HFFc6 (cell line): ENCODE results near the gene HOXB4. TPM values are rescaled to one million over a fixed set of nuclear protein-coding genes. Genes with fewer than 3 reads are reported as not detected.
A peak's percentile ranks its signal among the peaks of the same experiment; 100 is the strongest.

ENCODE experiments used
- DNase-seq: peaks from one replicate; pipeline ENCODE4 v3.0.0-alpha.2; 2018
- H3K27ac Mint-ChIP-seq: 2 replicates; pipeline ENCODE4 v1.8.0; 2020; ENCODE audit warnings: mild to moderate bottlenecking, mixed read lengths
- H3K27me3 Mint-ChIP-seq: 2 replicates; pipeline ENCODE4 v1.8.0; 2021; ENCODE audit warnings: mild to moderate bottlenecking, moderate library complexity, mixed read lengths; ENCODE audit not compliant: insufficient read depth
- H3K36me3 Mint-ChIP-seq: 2 replicates; pipeline ENCODE4 v1.8.0; 2021; ENCODE audit warnings: low read depth, mixed read lengths
- H3K4me1 Mint-ChIP-seq: 2 replicates; pipeline ENCODE4 v1.8.0; 2020; ENCODE audit warnings: low read depth, mixed read lengths
- H3K4me3 Mint-ChIP-seq: 2 replicates; pipeline ENCODE4 v1.8.0; 2020; ENCODE audit warnings: mild to moderate bottlenecking, moderate library complexity, mixed read lengths
- H3K9me3 Mint-ChIP-seq: 2 replicates; pipeline ENCODE4 v1.8.0; 2020; ENCODE audit warnings: mild to moderate bottlenecking, mixed read lengths
- CTCF ChIP-seq: fragments of 200-600 bp; sonication (generic); IDR thresholded peaks from 2 replicates; pipeline ENCODE4 v1.5.0; 2021; ENCODE audit warnings: antibody characterized with exemption, mild to moderate bottlenecking
- total RNA-seq, 6 experiments: library from RNA; stranded (reverse); fragmentation: NEBNext Ultra II Directional; extraction: Animal tissue kit (Norgen Biotek cat#: 25700); gene quantifications; 2 replicates in 1 of 6; 3 replicates in 5 of 6; pipeline ENCODE4 v1.2.3, GENCODE V29; 2021

The HOXB4 gene
- total RNA-seq, 6 experiments from 2014 or later: not detected

DNA sequence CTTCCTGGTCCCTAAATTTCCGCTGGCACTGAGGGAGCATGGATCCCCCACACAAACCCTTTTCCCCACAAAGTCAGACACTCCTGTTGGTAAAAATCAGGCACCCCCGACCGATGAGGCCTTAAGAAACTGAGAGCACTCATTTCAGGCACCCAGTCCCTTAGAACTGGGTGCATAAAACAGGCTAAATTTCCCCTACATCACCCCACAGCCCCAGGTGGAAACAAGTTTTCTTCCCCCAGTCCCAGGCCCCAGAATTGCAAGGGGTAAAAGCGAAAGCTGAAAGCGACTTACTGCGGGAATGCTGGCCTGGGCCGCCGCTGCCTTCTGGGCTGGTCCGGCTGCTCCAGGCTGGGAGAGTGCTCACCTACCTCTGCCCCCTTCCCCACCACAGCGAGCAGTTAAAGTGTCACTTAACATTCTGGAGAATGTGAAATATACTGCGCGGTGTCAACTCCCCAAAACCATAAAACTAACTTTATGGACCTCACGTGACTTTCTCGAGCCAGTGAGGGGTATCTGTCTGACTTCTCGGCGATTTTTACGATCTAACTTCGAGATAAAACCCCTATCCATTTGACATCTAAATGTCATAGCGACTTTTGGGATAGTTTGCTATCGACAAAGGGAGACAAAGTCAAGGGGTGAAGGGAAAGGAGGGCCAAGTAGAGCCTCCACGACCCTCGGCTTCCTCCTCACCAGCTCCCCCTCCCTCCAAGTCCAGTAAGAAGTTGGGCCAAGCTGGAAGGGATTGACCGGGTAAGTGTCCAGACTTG is 11.9 kb upstream of the HOXB4 start, which contains the start of gene HOXB3:
TSS of gene HOXB3 (minus strand) at position 411 of the 776 bp plus-strand sequence. CDS start 37,767 bp downstream, outside the sequence.
- no peak for TF ChIP-seq CTCF
- H3K27me3 Mint-ChIP-seq: peaks cover 89% of the 10 kb centered on the region
- no peaks in the 10 kb centered on the region for H3K9me3 Mint-ChIP-seq
- peaks cover 33% of the 10 kb centered on the region for H3K4me1 Mint-ChIP-seq
- H3K36me3 Mint-ChIP-seq: no peaks in the 10 kb centered on the region; the same call in 1 of the 2 replicates
- peak within 1 kb of the TSS; percentile 50; the same call in 1 of the 2 replicates for H3K4me3 Mint-ChIP-seq
- DNase-seq: no peak
- no peak within 1 kb of the TSS for H3K27ac Mint-ChIP-seq

- no peaks in the 10 kb centered on the region for H3K9me3 Mint-ChIP-seq
- no peak overlapping the region for H3K27ac Mint-ChIP-seq
- no peaks in the 10 kb centered on the region; the same call in 1 of the 2 replicates for H3K36me3 Mint-ChIP-seq
- no peak overlapping the region; the same call in 1 of the 2 replicates for H3K4me3 Mint-ChIP-seq
- no peak for DNase-seq
- H3K4me1 Mint-ChIP-seq: peaks cover 33% of the 10 kb centered on the region
- TF ChIP-seq CTCF: no peak
- peaks cover 84% of the 10 kb centered on the region for H3K27me3 Mint-ChIP-seq
These were observed 11.1 kb upstream of the HOXB4 start for GRCh38 chr17:48589060-48589830.

DNA sequence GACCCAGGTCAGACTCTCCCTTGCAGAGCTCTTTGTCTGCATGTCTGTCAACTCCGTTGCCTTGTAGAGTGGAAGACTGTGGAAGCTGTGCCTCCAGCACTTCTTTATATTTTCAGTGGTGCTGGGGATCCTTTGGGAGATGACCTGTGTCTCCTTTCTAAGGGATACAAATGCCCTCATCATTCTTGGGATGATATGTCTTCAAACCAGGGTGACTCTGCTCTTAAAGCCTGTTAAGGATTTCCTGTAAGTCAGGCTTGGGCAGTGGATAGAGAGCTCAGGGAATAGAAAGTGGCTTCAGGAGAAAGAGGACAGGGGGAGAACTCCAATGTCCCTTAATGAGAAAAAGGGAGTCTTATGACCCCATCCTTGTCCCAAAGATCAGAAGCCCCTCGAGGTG is 10.4 kb upstream of the HOXB4 start:
- peaks cover 85% of the 10 kb centered on the region for H3K27me3 Mint-ChIP-seq
- no peaks in the 10 kb centered on the region; the same call in 1 of the 2 replicates for H3K36me3 Mint-ChIP-seq
- no peak overlapping the region for H3K27ac Mint-ChIP-seq
- TF ChIP-seq CTCF: no peak
- peaks cover 26% of the 10 kb centered on the region for H3K4me1 Mint-ChIP-seq
- DNase-seq: no peak
- no peak overlapping the region for H3K4me3 Mint-ChIP-seq
- H3K9me3 Mint-ChIP-seq: no peaks in the 10 kb centered on the region

DNA sequence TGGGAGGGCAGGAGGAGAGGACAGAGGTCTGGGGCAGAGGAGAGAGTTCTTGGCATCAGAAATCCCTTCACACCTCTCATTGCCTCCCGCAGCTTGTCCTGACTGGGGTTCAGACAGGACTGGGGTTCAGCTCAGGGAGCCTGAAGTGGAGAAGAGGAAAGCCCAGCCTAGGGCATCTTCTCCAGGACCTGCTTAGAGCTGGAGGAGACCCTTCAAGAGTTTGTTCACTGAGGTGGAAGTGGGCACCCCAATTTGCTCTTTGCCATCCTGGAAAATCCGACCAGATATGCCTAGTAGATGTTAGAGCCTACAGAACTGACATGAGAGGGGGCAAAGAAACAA is 9.9 kb upstream of the HOXB4 start:
- Mint-ChIP-seq H3K27me3 (peaks cover 87% of the 10 kb centered on the region), H3K4me1 (peaks cover 23% of the 10 kb centered on the region), H3K27ac (no peak overlapping the region), H3K9me3 (no peaks in the 10 kb centered on the region), H3K36me3 (no peaks in the 10 kb centered on the region; the same call in 1 of the 2 replicates), H3K4me3 (no peak overlapping the region)
- DNase-seq: no peak
- no peak for TF ChIP-seq CTCF

DNA sequence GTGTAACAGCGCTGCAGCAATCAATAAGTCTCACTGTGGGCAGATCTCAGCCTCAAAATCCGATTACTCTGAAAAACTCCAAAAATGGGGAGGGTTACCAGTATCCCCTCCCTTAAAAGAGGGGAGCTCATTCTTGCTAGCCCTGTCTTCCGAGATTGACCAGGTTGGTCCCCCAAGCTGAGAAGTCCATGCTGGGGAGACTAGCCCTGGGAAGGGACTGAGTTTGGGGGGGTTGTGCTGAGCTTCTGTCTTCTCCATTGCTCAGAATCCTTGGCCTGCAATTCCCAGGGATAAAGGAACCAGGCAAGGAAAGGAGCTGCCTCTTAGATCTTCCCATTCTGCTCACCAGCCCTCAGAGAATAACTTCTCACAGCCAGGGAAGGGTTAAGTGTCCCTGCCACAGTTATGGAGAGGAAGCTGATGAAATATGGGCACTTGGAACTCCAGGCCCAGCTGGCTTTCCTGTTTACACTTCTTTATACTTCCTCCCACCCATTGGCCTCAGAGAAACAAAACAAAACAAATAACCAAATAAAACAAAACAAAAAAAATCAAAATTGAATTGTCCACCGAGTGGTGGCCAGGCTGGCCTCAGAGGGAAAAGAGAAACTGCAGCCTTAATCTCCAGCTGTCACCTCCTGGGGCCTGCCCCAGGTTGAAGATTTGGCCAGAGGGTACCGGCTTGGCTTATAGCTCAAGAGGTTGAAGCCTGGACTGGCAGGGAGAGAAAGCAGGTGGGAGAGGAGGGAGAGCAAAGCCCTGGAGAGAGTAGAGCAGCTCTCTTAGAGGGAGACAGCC is 9.3 kb upstream of the HOXB4 start:
- H3K4me1 Mint-ChIP-seq: peaks cover 27% of the 10 kb centered on the region
- H3K36me3 Mint-ChIP-seq: no peaks in the 10 kb centered on the region; the same call in 1 of the 2 replicates
- no peaks in the 10 kb centered on the region for H3K9me3 Mint-ChIP-seq
- H3K4me3 Mint-ChIP-seq: no peak overlapping the region
- no peak overlapping the region for H3K27ac Mint-ChIP-seq
- H3K27me3 Mint-ChIP-seq: peaks cover 88% of the 10 kb centered on the region
- no peak for DNase-seq
- no peak for TF ChIP-seq CTCF
